WTC11 (cell line): ENCODE data around the gene BCORL1. TPM values are rescaled to one million over a fixed set of nuclear protein-coding genes. Genes with fewer than 3 reads are reported as not detected.

Experiments
- ATAC-seq: fragments of 200-7000 bp; cut with Tn5 transposase; 2 replicates; pipeline ENCODE4 v1.10.0; 2021; ENCODE audit warnings: mild to moderate bottlenecking, moderate library complexity
- CTCF ChIA-PET: fragments of 300-600 bp; sonication (Branson Sonifier 250); formaldehyde crosslinking; loops from one replicate; lab custom pipeline; 2021; ENCODE audit warnings: antibody characterized with exemption; lab: Charles Lee
- POLR2A ChIA-PET: fragments of 350-600 bp; sonication (Branson Sonifier 250); formaldehyde crosslinking; loops from one replicate; lab custom pipeline; 2021; ENCODE audit warnings: antibody characterized with exemption; lab: Charles Lee
- DNase-seq: peaks from one replicate; pipeline ENCODE4 v3.0.0; 2021; ENCODE audit warnings: low spot score
- H3K27ac Mint-ChIP-seq: 2 replicates; pipeline ENCODE4 v1.8.0; 2021; ENCODE audit warnings: mixed read lengths
- H3K27me3 Mint-ChIP-seq: 2 replicates; pipeline ENCODE4 v1.8.0; 2021; ENCODE audit warnings: low read depth, mild to moderate bottlenecking, moderate library complexity, mixed read lengths
- H3K36me3 Mint-ChIP-seq: 2 replicates; pipeline ENCODE4 v1.8.0; 2021; ENCODE audit warnings: mixed read lengths
- H3K4me1 Mint-ChIP-seq: 2 replicates; pipeline ENCODE4 v1.8.0; 2022; ENCODE audit warnings: mixed read lengths
- H3K4me3 Mint-ChIP-seq: 2 replicates; pipeline ENCODE4 v1.8.0; 2021; ENCODE audit warnings: mild to moderate bottlenecking, moderate library complexity, mixed read lengths
- H3K9me3 Mint-ChIP-seq: 2 replicates; pipeline ENCODE4 v1.8.0; 2021; ENCODE audit warnings: mixed read lengths
- CREM ChIP-seq: sonication (generic); formaldehyde crosslinking; IDR thresholded peaks from 2 replicates; pipeline ENCODE4 v1.8.1; 2022; ENCODE audit warnings: mild to moderate bottlenecking, missing genetic modification reagents, moderate library complexity
- E2F4 ChIP-seq: sonication (generic); formaldehyde crosslinking; IDR thresholded peaks from 2 replicates; pipeline ENCODE4 v1.8.1; 2022; ENCODE audit warnings: low read depth, mild to moderate bottlenecking, moderate library complexity, missing genetic modification reagents, borderline replicate concordance
- FOXK1 ChIP-seq: sonication (generic); formaldehyde crosslinking; IDR thresholded peaks from 2 replicates; pipeline ENCODE4 v1.8.0; 2022; ENCODE audit warnings: mild to moderate bottlenecking, moderate library complexity, missing genetic modification reagents
- JAZF1 ChIP-seq: fragments of 250-450 bp; sonication (Bioruptor Pico); IDR thresholded peaks from 2 replicates; pipeline ENCODE4 v1.9.0; 2021; ENCODE audit warnings: moderate library complexity, mild to moderate bottlenecking, inconsistent platforms
- MYBL2 ChIP-seq: sonication (generic); formaldehyde crosslinking; IDR thresholded peaks from 2 replicates; pipeline ENCODE4 v1.8.1; 2023; ENCODE audit warnings: mild to moderate bottlenecking, moderate library complexity, missing genetic modification reagents
- NFATC4 ChIP-seq: fragments of 250-450 bp; sonication (Bioruptor Pico); IDR thresholded peaks from 2 replicates; pipeline ENCODE4 v1.9.0; 2021; ENCODE audit warnings: mild to moderate bottlenecking
- NFE2L1 ChIP-seq: sonication (generic); formaldehyde crosslinking; IDR thresholded peaks from 2 replicates; pipeline ENCODE4 v1.8.1; 2023; ENCODE audit warnings: missing genetic modification reagents
- SMAD3 ChIP-seq: sonication (generic); formaldehyde crosslinking; IDR thresholded peaks from 2 replicates; pipeline ENCODE4 v1.8.0; 2022; ENCODE audit warnings: missing genetic modification reagents, mild to moderate bottlenecking, borderline replicate concordance
- SP1 ChIP-seq: sonication (generic); formaldehyde crosslinking; conservative IDR thresholded peaks from 2 replicates; pipeline ENCODE4 v1.8.1; 2022; ENCODE audit warnings: missing genetic modification reagents
- USF2 ChIP-seq: sonication (generic); formaldehyde crosslinking; IDR thresholded peaks from 2 replicates; pipeline ENCODE4 v1.8.1; 2023; ENCODE audit warnings: mild to moderate bottlenecking, missing genetic modification reagents, moderate library complexity
- ZBTB21 ChIP-seq: sonication (generic); formaldehyde crosslinking; IDR thresholded peaks from 2 replicates; pipeline ENCODE4 v1.8.1; 2023; ENCODE audit warnings: mild to moderate bottlenecking, missing genetic modification reagents, borderline replicate concordance
- ZNF219 ChIP-seq: sonication (generic); formaldehyde crosslinking; IDR thresholded peaks from 2 replicates; pipeline ENCODE4 v1.8.0; 2023; ENCODE audit warnings: missing genetic modification reagents, mild to moderate bottlenecking, borderline replicate concordance
- ZNF317 ChIP-seq: sonication (generic); formaldehyde crosslinking; IDR thresholded peaks from 2 replicates; pipeline ENCODE4 v1.8.1; 2023; ENCODE audit warnings: low read depth, mild to moderate bottlenecking, moderate library complexity, missing genetic modification reagents, borderline replicate concordance
- ZNF416 ChIP-seq: fragments of 250-450 bp; sonication (Bioruptor Pico); IDR thresholded peaks from 2 replicates; pipeline ENCODE4 v1.9.0; 2021; ENCODE audit warnings: mild to moderate bottlenecking, inconsistent platforms
- total RNA-seq: library from RNA; stranded (reverse); gene quantifications from 3 replicates; pipeline ENCODE4 v1.2.3, GENCODE V29; 2021
- TF ChIP-seq, protein P1 (sequence below): sonication (generic); formaldehyde crosslinking; IDR thresholded peaks from 2 replicates; pipeline ENCODE4 v1.8.0; 2023; ENCODE audit warnings: mild to moderate bottlenecking, missing genetic modification reagents
- TF ChIP-seq, protein P2 (sequence below): fragments of 250-450 bp; sonication (Bioruptor Pico); IDR thresholded peaks from 2 replicates; pipeline ENCODE4 v1.9.0; 2021; ENCODE audit warnings: mild to moderate bottlenecking

BCORL1 gene
- total RNA-seq, 1 experiment from 2014 or later: 12.0 TPM

- no peak overlapping the region for H3K27ac Mint-ChIP-seq
- peak; percentile 72 for DNase-seq
- ChIA-PET POLR2A (interaction anchor here (1.3 kb wide), 1 partner anchor 9 kb away, joined by 3 read pairs; no protein-coding TSS in a partner anchor), CTCF (interaction anchor here (1.2 to 3.2 kb wide), 5 partner anchors 9 to 99 kb away, joined by 3 to 16 read pairs (median 6); no protein-coding TSS in a partner anchor)
- H3K4me1 Mint-ChIP-seq: peaks cover 26% of the 10 kb centered on the region
- no peaks in the 10 kb centered on the region for H3K36me3 Mint-ChIP-seq
- H3K9me3 Mint-ChIP-seq: no peaks in the 10 kb centered on the region
- TF ChIP-seq SP1 (CRISPR knock-in tag): peak; percentile 31; the same call in 1 of the 2 replicates
- no peak for TF ChIP-seq ZNF416 (CRISPR knock-in tag)
- peaks cover 79% of the 10 kb centered on the region for H3K27me3 Mint-ChIP-seq
- peak overlapping the region; percentile 65 for H3K4me3 Mint-ChIP-seq
- ATAC-seq: peak; percentile 86
Measured at GRCh38 chrX:129961180-129962083, 21.0 kb upstream of the BCORL1 start.

DNA sequence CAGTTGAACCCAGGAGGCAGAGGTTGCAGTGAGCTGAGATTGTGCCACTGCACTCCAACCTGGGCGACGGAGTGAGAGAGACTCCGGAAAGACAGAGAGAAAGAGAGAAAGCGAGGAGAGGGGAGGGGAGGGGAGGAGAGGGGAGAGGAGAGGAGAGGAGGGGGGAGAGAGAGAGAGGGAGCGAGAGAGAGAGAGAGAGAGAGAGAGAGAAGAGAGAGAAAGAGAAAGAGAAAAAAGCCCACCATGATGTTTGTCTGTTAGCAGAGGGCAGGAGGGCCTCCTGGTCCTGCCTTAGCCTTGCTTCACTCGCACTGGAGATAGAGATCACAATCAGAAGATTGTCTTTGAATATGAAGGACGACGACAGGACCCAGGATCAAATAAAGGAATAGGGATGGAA lies 18.7 kb upstream of the BCORL1 start:
- no peak for ATAC-seq
- DNase-seq: no peak
- Mint-ChIP-seq H3K9me3 (no peaks in the 10 kb centered on the region), H3K27ac (no peak overlapping the region), H3K4me3 (no peak overlapping the region), H3K36me3 (no peaks in the 10 kb centered on the region), H3K4me1 (peaks cover 17% of the 10 kb centered on the region), H3K27me3 (peaks cover 59% of the 10 kb centered on the region)
- ChIA-PET POLR2A (no interaction called here), CTCF (no interaction called here)
- TF ChIP-seq SMAD3 (CRISPR knock-in tag) (no peak), MYBL2 (CRISPR knock-in tag) (no peak), FOXK1 (no peak), ZBTB21 (CRISPR knock-in tag) (no peak), USF2 (CRISPR knock-in tag) (no peak), JAZF1 (CRISPR knock-in tag) (no peak), NFE2L1 (no peak), NFATC4 (CRISPR knock-in tag) (no peak), ZNF219 (CRISPR knock-in tag) (no peak), E2F4 (CRISPR knock-in tag) (no peak), CREM (CRISPR knock-in tag) (no peak), ZNF317 (CRISPR knock-in tag) (no peak)
- TF ChIP-seq, protein P1, sequence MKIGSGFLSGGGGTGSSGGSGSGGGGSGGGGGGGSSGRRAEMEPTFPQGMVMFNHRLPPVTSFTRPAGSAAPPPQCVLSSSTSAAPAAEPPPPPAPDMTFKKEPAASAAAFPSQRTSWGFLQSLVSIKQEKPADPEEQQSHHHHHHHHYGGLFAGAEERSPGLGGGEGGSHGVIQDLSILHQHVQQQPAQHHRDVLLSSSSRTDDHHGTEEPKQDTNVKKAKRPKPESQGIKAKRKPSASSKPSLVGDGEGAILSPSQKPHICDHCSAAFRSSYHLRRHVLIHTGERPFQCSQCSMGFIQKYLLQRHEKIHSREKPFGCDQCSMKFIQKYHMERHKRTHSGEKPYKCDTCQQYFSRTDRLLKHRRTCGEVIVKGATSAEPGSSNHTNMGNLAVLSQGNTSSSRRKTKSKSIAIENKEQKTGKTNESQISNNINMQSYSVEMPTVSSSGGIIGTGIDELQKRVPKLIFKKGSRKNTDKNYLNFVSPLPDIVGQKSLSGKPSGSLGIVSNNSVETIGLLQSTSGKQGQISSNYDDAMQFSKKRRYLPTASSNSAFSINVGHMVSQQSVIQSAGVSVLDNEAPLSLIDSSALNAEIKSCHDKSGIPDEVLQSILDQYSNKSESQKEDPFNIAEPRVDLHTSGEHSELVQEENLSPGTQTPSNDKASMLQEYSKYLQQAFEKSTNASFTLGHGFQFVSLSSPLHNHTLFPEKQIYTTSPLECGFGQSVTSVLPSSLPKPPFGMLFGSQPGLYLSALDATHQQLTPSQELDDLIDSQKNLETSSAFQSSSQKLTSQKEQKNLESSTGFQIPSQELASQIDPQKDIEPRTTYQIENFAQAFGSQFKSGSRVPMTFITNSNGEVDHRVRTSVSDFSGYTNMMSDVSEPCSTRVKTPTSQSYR: no peak
- TF ChIP-seq, protein P2, sequence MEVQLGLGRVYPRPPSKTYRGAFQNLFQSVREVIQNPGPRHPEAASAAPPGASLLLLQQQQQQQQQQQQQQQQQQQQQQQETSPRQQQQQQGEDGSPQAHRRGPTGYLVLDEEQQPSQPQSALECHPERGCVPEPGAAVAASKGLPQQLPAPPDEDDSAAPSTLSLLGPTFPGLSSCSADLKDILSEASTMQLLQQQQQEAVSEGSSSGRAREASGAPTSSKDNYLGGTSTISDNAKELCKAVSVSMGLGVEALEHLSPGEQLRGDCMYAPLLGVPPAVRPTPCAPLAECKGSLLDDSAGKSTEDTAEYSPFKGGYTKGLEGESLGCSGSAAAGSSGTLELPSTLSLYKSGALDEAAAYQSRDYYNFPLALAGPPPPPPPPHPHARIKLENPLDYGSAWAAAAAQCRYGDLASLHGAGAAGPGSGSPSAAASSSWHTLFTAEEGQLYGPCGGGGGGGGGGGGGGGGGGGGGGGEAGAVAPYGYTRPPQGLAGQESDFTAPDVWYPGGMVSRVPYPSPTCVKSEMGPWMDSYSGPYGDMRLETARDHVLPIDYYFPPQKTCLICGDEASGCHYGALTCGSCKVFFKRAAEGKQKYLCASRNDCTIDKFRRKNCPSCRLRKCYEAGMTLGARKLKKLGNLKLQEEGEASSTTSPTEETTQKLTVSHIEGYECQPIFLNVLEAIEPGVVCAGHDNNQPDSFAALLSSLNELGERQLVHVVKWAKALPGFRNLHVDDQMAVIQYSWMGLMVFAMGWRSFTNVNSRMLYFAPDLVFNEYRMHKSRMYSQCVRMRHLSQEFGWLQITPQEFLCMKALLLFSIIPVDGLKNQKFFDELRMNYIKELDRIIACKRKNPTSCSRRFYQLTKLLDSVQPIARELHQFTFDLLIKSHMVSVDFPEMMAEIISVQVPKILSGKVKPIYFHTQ (CRISPR knock-in tag): no peak
